ENCODE measurements around the gene KIAA1328. TPM values are rescaled to one million over a fixed set of nuclear protein-coding genes. Genes with fewer than 3 reads are reported as not detected.

KIAA1328 gene
- total and polyA plus RNA-seq, 9 of the 15 experiments (the other 6 are each of a cell fraction or from before 2014, with no cell fraction given), result 4.0 to 8.6 (median 7.4) TPM

DNA sequence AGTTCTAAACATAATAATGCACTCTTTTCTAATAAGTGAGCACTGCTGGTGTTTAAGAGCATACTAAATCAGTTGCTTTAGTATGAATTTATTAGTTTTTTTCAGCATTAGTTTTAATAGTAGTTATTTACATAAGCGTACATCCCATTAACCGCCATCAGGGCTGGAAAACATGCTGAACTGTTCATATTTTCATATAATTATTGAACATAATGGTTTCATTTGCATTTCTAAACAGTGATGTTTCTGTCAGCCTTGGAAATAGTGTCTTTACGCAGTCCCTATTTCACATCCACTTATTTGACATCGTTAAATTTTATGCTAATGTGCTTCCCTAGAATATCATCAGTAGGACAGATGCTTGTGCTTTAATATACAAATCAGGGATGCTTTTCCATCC, 71.5 kb downstream of the KIAA1328 start:
- no peak for FAIRE-seq
- Histone ChIP-seq H3K4me2 (ENCODE audit: insufficient read depth, low read length) (no peak overlapping the region), H3K9ac (ENCODE audit: insufficient read depth in 1 of 2, low read depth in 2 of 2, low read length in 2 of 2) (no peak overlapping the region), H4K20me1 (replicated peaks; ENCODE audit: control insufficient read depth, insufficient read depth, low read length) (no peaks in the 10 kb centered on the region), H2AFZ (ENCODE audit: low read depth, low read length) (no peak overlapping the region), H3K36me3 (ENCODE audit: control insufficient read depth, insufficient read depth, low read length) (no peaks in the 10 kb centered on the region), H3K4me3 (no peak overlapping the region), H3K79me2 (ENCODE audit: control insufficient read depth, insufficient read depth, low read length) (no peaks in the 10 kb centered on the region), H3K9me1 (ENCODE audit: control insufficient read depth, insufficient read depth, low read length) (no peaks in the 10 kb centered on the region), H3K9me3 (replicated peaks; ENCODE audit: control insufficient read depth, insufficient read depth, low read depth, low read length) (peaks cover 6% of the 10 kb centered on the region; the same call in 1 of the 2 replicates), H3K27ac (ENCODE audit: extremely low read depth, low read depth, low read length) (no peak overlapping the region), H3K4me1 (replicated peaks in 1 of 2; ENCODE audit: control insufficient read depth in 2 of 2, insufficient read depth in 2 of 2, low read length in 2 of 2) (peaks cover 4 to 21% of the 10 kb centered on the region in 2 experiments; a peak in 3 of 5 replicates), H3K27me3 (ENCODE audit: control insufficient read depth in 2 of 2, insufficient read depth in 2 of 2, low read length in 2 of 2) (no peaks in the 10 kb centered on the region)
- no peak for DNase-seq (ENCODE audit: extremely low read depth in 1 of 4, low spot score in 3 of 4)
- no peak for TF ChIP-seq XRCC3 (IDR thresholded peaks at IDR 0.05)
- TF ChIP-seq ZC3H8 (IDR thresholded peaks at IDR 0.05), result no peak
- TF ChIP-seq, protein P1, sequence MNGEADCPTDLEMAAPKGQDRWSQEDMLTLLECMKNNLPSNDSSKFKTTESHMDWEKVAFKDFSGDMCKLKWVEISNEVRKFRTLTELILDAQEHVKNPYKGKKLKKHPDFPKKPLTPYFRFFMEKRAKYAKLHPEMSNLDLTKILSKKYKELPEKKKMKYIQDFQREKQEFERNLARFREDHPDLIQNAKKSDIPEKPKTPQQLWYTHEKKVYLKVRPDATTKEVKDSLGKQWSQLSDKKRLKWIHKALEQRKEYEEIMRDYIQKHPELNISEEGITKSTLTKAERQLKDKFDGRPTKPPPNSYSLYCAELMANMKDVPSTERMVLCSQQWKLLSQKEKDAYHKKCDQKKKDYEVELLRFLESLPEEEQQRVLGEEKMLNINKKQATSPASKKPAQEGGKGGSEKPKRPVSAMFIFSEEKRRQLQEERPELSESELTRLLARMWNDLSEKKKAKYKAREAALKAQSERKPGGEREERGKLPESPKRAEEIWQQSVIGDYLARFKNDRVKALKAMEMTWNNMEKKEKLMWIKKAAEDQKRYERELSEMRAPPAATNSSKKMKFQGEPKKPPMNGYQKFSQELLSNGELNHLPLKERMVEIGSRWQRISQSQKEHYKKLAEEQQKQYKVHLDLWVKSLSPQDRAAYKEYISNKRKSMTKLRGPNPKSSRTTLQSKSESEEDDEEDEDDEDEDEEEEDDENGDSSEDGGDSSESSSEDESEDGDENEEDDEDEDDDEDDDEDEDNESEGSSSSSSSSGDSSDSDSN (IDR thresholded peaks at IDR 0.05; ENCODE audit: borderline replicate concordance in 1 of 2, low read depth in 2 of 2, low read length in 2 of 2), result no peak
- TF ChIP-seq ZNF212 (CRISPR knock-in tag; IDR thresholded peaks at IDR 0.05), result no peak
- TF ChIP-seq, protein P2, sequence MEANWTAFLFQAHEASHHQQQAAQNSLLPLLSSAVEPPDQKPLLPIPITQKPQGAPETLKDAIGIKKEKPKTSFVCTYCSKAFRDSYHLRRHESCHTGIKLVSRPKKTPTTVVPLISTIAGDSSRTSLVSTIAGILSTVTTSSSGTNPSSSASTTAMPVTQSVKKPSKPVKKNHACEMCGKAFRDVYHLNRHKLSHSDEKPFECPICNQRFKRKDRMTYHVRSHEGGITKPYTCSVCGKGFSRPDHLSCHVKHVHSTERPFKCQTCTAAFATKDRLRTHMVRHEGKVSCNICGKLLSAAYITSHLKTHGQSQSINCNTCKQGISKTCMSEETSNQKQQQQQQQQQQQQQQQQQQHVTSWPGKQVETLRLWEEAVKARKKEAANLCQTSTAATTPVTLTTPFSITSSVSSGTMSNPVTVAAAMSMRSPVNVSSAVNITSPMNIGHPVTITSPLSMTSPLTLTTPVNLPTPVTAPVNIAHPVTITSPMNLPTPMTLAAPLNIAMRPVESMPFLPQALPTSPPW (CRISPR knock-in tag; IDR thresholded peaks at IDR 0.05), result no peak
- TF ChIP-seq, protein P3, sequence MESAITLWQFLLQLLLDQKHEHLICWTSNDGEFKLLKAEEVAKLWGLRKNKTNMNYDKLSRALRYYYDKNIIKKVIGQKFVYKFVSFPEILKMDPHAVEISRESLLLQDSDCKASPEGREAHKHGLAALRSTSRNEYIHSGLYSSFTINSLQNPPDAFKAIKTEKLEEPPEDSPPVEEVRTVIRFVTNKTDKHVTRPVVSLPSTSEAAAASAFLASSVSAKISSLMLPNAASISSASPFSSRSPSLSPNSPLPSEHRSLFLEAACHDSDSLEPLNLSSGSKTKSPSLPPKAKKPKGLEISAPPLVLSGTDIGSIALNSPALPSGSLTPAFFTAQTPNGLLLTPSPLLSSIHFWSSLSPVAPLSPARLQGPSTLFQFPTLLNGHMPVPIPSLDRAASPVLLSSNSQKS (CRISPR knock-in tag; IDR thresholded peaks at IDR 0.05), result no peak
- ChIA-PET POLR2A (no interaction called here), CTCF (ENCODE audit: low intra/inter-chr PET ratio) (no interaction called here)
- in situ Hi-C loops (cut with MboI), result no loop called here
- intact Hi-C loops (cut with micrococcal nuclease), result no loop called here
- ATAC-seq, result no peak
- WGBS (ENCODE audit: insufficient coverage, low coverage, missing lambda C conversion rate), result 79% methylated on average over 4 of the region's 4 CpGs
- BruUV-seq (replicated peaks), result no TSS peak

Data from K562 (cell line).